AG09319 (cell line): ENCODE measurements around the gene LINGO3.

Experiments used
- DNase-seq: peaks from one replicate; pipeline ENCODE4 v3.0.0-alpha.2; 2010; ENCODE audit warnings: low read depth; ENCODE audit errors: extremely low read depth
- CTCF ChIP-seq: IDR thresholded peaks from 2 replicates; pipeline ENCODE4 v1.5.1; 2011; ENCODE audit warnings: low read depth, mild to moderate bottlenecking, inconsistent platforms, low read length, moderate library complexity

Gene LINGO3

GRCh38 chr19:2344381-2344870 is 36.5 kb upstream of the LINGO3 start:
- DNase-seq = no peak
- no peak for TF ChIP-seq CTCF

DNA sequence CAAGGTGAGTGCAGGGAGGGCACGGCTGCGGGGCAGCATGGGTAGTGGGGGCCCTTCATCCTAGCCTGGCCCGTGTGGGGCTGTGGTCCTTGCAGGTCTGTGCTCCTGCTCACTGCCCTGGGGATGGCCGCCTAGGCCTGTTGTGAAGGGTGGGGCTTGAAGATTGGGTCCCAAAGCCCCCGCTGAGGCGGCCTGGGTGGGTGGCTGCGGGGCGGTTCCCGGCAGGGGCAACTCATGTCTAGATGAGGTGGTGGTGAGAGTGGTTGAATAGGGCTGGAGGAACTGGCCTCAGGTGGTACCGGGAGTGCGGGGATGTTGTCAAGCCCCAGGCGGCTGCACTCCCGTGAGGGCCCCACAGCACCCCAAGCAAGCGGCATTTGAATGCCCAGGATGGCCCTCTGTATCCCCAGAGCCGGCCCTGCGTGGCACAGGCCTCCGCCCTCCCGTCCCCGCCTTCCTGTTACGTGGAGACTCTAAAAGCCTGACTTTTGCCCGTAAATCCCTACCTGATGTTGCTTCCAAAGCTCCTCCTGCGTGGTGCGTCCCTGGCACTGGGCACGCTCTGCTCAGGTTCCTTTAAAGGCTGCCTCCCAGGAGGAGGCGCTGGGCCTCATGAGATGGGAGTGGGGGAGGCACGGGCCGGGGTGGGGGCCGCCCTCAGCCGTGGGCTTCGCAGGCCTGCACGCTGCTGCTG is 35.5 kb upstream of the LINGO3 start:
- DNase-seq = no peak
- TF ChIP-seq CTCF = no peak

DNA sequence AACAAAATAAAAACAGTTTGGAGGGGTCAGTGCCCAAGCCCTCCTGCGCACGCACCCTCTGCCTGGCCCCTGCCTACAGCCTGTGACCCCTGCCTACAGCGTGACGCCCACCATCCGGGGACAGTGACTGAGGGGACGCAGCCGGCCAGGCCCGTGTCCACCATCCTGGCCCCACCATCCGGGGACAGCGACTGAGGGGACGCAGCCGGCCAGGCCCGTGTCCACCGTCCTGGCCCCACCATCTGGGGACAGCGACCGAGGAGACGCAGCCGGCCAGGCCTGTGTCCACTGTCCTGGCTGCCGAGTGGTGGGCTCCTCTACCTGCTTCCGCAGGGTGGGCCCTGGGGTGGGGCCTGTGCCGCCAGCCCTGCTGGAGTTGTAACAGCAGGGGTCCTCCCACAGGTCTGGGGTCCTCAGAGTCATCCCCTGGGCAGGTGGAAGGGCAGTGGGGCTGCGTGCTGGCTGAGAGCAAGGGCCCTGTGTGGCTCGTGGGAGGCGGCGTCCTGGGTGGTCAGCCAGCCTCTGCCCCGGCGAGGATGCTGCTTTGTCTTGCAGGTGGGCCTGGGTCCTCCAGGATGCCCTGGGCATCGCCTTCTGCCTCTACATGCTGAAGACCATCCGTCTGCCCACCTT is 34.8 kb upstream of the LINGO3 start:
- TF ChIP-seq CTCF = no peak

GRCh38 chr19:2341982-2342381 is 34.0 kb upstream of the LINGO3 start:
- TF ChIP-seq CTCF = no peak
- DNase-seq = no peak

More for the DNA sequence above, 34.8 kb upstream of the LINGO3 start:
- DNase-seq = no peak

- no peak for TF ChIP-seq CTCF
- DNase-seq = no peak
Observed at GRCh38 chr19:2341244-2341751, 33.3 kb upstream of the LINGO3 start.

GRCh38 chr19:2340496-2341243 is 32.7 kb upstream of the LINGO3 start:
- DNase-seq = no peak
- no peak for TF ChIP-seq CTCF
